HG02678 (cell line): ENCODE measurements around the gene NEU4.
"Not testable (repeated sequence)": the region's sequence is repeated elsewhere in the genome, so short reads cannot be mapped to it uniquely, and the experiment has no call there.

Source experiments
- ATAC-seq: cut with Tn5 transposase; IDR thresholded peaks from one replicate; pipeline ENCODE4 v1.9.1; 2021; ENCODE audit warnings: mild to moderate bottlenecking, moderate library complexity; ENCODE audit not compliant: unreplicated experiment

Gene NEU4

GRCh38 chr2:241833101-241833663 lies 24.2 kb downstream of the NEU4 start:
- ATAC-seq, result no peak

GRCh38 chr2:241833756-241834526 lies 24.9 kb downstream of the NEU4 start:
- ATAC-seq, result not testable (repeated sequence)

GRCh38 chr2:241834527-241835210 lies 25.7 kb downstream of the NEU4 start:
- ATAC-seq, result no peak

DNA sequence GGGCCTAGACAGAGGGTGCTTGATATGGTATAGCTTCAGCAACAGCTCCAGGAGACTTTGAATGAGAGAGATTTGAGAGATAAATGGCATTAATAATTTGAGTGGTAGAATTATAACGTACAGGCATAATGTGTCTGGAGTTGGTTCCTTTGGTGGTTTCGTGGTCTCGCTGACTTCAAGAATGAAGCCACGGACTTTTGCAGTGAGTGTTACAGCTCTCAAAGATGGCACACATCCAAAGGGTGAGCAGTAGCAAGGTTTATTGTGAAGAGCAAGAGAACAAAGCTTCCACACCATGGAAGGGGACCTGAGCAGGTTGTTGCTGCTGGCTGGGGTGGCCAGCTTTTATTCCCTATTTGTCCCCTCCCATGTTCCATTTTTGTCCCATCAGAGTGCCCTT lies 26.6 kb downstream of the NEU4 start:
- no peak for ATAC-seq

DNA sequence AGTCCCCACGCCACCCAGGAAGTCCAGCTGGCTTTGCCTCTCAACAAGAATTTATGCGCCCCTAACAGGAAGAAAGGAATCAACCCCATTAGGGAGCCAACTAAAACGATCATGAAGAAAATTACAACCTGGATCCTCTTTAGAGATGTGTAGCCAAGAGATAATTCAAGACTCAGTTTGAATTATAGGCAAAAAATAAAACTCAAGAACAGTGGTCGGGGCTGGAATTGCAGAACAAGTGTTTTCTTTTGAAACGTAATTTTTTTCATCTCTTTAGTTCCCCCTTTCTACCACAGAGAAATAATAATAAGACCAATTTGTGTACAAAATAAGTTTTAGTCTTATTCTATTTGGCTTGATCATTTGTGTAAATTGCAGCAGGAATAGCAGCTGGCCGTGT lies 27.3 kb downstream of the NEU4 start:
- no peak for ATAC-seq

DNA sequence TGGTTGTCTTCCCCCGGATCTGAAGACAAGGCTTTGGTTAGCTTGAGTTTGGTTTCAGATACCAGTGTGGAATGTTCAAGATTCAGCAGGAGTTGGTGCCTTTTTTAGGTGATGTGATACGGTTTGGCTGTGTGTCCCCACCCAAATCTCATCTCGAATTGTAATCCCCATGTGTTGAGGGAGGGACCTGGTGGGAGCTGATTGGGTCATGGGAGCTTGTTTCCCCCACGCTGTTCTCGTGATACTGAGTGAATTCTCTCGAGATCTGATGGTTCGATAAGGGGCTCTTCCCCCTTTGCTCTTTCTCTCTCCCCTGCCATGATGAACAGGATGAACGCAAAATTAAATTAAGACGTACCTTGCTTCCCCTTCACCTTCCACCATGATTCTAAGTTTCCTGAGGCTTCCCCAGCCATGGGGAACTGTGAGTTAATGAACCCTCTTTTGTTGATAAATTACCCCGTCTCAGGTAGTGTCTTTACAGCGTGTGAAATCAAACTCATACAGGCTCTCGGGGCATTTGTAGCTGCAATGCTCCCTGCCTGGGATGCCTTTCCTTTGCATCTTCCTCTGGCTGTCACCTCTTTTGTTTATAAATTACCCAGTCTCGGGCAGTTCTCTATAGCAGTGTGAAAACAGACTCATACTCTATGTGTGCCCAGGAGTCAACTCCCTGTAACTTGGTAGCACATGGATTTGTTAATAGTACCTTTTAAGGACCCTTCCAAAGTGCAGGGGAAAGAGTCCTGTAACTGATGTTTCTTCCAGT lies 28.4 kb downstream of the NEU4 start:
- ATAC-seq, result no peak

- no peak for ATAC-seq
Observed at GRCh38 chr2:241841181-241842066, 32.4 kb downstream of the NEU4 start.

- no peak for ATAC-seq
Observed at GRCh38 chr2:241842067-241842415, 33.0 kb downstream of the NEU4 start.

GRCh38 chr2:241842620-241843211 lies 33.7 kb downstream of the NEU4 start:
- ATAC-seq, result peak; percentile 45

GRCh38 chr2:241843321-241844065 lies 34.5 kb downstream of the NEU4 start:
- ATAC-seq, result no peak

GRCh38 chr2:241844066-241844728 lies 35.2 kb downstream of the NEU4 start:
- ATAC-seq, result peak; percentile 72

DNA sequence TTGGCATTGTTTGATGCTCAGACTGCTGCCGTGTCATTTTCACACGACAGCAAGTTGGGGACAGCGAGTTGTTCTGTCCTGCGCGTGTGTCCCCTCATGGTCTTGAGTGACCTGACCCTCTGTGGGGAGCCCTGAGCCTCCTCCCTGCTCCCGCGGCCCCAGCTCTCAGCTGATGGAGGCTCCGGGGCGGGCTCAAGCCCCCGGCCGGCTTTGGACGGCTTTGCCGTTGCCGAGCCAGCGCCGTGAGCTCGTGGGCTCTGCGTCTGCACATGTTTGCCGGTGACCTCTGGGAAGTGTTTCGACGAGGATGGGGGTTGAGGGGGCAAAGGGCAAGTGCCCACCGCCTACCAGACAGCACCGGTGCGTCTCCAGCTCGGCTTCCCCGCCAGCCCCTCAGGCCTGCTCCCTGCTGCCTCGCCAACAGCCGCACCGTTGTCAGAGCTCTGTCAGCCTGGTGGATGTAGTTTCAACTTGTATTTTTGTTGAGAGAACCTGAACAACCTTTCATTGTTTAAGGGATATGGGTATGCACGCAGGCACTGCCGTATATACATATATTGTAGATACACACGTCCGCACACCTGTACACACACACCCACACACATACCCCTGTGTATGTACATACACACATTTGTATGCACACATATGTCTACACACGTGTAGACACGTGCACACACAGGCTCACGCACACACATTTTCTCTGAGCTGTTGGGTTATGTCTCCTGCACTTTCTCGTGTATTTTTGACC lies 36.0 kb downstream of the NEU4 start:
- ATAC-seq, result no peak

- ATAC-seq, result no peak
Observed at GRCh38 chr2:241846406-241846805, 37.4 kb downstream of the NEU4 start.

DNA sequence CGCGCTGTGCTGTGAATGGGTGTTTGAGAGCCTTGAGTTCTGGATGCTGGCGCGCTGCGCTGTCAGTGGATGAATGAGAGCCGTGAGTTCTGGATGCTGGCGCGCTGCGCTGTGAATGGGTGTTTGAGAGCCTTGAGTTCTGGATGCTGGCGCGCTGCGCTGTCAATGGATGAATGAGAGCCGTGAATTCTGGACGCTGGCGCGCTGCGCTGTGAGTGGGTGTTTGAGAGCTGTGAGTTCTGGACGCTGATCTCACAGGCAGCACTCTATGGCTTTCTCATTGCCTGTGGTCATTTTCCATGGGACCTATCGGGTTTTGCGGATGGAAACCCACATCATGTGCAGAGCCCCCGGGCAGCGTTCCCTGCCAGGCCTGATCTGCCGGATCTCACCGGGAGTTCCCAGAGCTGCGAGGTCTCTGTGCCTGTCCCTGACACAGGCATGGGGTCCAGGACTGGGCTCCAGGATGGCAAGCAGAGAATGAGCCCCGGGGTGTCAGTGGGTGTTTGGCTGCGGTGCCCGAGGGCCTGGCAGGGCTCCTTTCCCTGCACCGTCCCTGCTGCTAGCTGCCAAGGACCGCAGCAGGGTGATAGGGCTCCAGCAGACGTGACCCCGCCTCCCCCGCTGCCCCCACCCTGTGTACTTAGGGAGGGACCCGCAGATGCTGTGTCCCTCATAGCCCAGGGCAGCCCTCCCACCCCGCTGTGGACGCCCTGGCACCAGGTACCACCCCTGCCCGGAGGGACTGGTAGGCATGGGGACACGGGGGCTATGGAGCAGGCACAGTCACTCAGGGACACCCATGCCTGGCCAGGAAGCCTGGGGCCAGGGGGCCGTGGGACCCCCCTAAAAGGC lies 40.0 kb downstream of the NEU4 start:
- ATAC-seq, result no peak

DNA sequence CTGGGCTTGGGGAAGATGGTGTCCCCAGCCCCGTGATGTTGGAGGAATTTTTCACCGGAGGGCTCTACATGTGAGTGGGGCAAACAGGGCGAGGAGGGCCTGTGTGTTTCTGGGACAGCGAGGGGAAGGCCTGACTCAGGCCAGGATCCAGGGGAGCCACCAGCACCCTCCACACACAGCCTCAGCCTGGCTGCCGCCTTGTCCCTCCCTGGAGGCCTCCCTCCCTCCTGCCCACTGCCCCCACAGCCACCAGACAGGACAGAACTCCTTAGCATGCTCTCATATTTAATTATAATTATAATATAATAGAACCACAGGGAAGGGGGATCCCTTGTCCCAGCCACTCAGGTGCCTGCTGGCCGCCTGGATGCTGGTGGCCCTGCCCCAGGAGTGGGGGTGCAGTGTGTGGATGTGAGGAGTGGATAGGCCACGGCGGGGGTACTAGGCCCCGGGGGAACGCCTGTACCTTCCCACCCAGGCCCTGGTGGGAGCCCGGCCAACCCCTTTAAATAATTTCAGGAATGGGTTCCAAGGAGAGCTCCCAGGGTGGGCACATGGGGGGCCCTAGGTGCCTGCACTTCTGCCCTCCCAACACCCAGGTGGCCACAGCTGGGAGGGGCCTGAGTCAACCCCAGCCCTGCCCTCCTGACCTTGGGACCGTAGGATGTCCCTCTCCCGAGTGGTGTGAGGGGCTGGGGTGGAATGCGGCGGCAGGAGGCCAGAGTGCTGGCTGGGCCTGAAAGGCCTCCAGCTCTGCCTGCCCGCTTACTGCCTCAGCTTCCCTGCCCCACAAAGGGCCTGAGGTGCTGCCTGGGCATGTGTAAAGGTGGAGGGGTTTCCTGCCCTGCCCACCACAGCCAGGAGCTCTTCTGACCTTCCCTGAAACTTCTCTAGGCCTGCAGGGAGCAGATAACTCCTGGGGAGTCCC lies 40.9 kb downstream of the NEU4 start:
- no peak for ATAC-seq
